AG10803 (cell line): ENCODE data around the gene PRKN.
"Not testable (repeated sequence)": the region's sequence is repeated elsewhere in the genome, so short reads cannot be mapped to it uniquely, and the experiment has no call there.

Experiments
- DNase-seq: peaks from one replicate; pipeline ENCODE4 v3.0.0; 2010; ENCODE audit warnings: low read depth
- H3K4me3 ChIP-seq: 2 replicates; pipeline ENCODE4 v1.5.1; 2011; ENCODE audit warnings: mild to moderate bottlenecking, low read length, control low read depth
- CTCF ChIP-seq: conservative IDR thresholded peaks from 2 replicates; pipeline ENCODE4 v1.5.1; 2011; ENCODE audit warnings: mild to moderate bottlenecking, low read length, control low read depth, inconsistent platforms

The PRKN gene

GRCh38 chr6:161870236-161870901 lies 857.2 kb downstream of the PRKN start:
- no peak for TF ChIP-seq CTCF
- no peak for DNase-seq

GRCh38 chr6:161869491-161869890 lies 858.1 kb downstream of the PRKN start:
- no peak for TF ChIP-seq CTCF
- H3K4me3 ChIP-seq = no peak overlapping the region
- DNase-seq = no peak

More at GRCh38 chr6:161870236-161870901, 857.2 kb downstream of the PRKN start:
- H3K4me3 ChIP-seq = no peak overlapping the region

GRCh38 chr6:161866570-161866969 lies 861.0 kb downstream of the PRKN start:
- no peak for TF ChIP-seq CTCF
- no peak for DNase-seq
- H3K4me3 ChIP-seq = no peak overlapping the region

GRCh38 chr6:161861061-161861460 lies 866.5 kb downstream of the PRKN start:
- not testable (repeated sequence) for H3K4me3 ChIP-seq, DNase-seq

- TF ChIP-seq CTCF = no peak
Observed at GRCh38 chr6:161853657-161854056, 873.9 kb downstream of the PRKN start.

GRCh38 chr6:161851486-161851885 lies 876.1 kb downstream of the PRKN start:
- not testable (repeated sequence) for DNase-seq, H3K4me3 ChIP-seq

More at GRCh38 chr6:161853657-161854056, 873.9 kb downstream of the PRKN start:
- no peak for DNase-seq
- H3K4me3 ChIP-seq = no peak overlapping the region

GRCh38 chr6:161850562-161850961 lies 877.0 kb downstream of the PRKN start:
- no peak for TF ChIP-seq CTCF
- no peak for DNase-seq
- no peak overlapping the region for H3K4me3 ChIP-seq

- no peak for DNase-seq
- no peak for TF ChIP-seq CTCF
Observed at GRCh38 chr6:161847628-161848027, 879.9 kb downstream of the PRKN start.

More at GRCh38 chr6:161847628-161848027, 879.9 kb downstream of the PRKN start:
- H3K4me3 ChIP-seq = no peak overlapping the region
